SK-N-SH treated with all-trans-retinoic acid at 6 μM for 48 hours (cell line): ENCODE results near the gene ADM5.

Experiments used
- CSRNP3 ChIP-seq: fragments of 250-450 bp; sonication (Bioruptor Pico); IDR thresholded peaks from 2 replicates; pipeline ENCODE4 v1.5.1; 2021; ENCODE audit warnings: mild to moderate bottlenecking, moderate library complexity
- ESRRG ChIP-seq: fragments of 250-450 bp; sonication (Bioruptor Pico); IDR thresholded peaks from 2 replicates; pipeline ENCODE4 v1.6.1; 2021; ENCODE audit warnings: mild to moderate bottlenecking
- ISL1 ChIP-seq: fragments of 250-450 bp; sonication (Bioruptor Pico); IDR thresholded peaks from 2 replicates; pipeline ENCODE4 v2.1.2; 2022; ENCODE audit warnings: mild to moderate bottlenecking, moderate library complexity
- OSR1 ChIP-seq: fragments of 250-450 bp; sonication (Bioruptor Pico); IDR thresholded peaks from 2 replicates; pipeline ENCODE4 v1.8.0; 2022; ENCODE audit warnings: moderate library complexity, mild to moderate bottlenecking, inconsistent platforms
- TCF4 ChIP-seq: fragments of 250-450 bp; sonication (Bioruptor Pico); IDR thresholded peaks from 2 replicates; pipeline ENCODE4 v1.8.0; 2021; ENCODE audit warnings: mild to moderate bottlenecking, moderate library complexity, borderline replicate concordance
- TOX ChIP-seq: fragments of 250-450 bp; sonication (Bioruptor Pico); IDR thresholded peaks from 2 replicates; pipeline ENCODE4 v1.8.0; 2021; ENCODE audit warnings: mild to moderate bottlenecking, moderate library complexity, borderline replicate concordance

GRCh38 chr19:49699364-49699763 is 10.0 kb downstream of the ADM5 start:
- no peak for TF ChIP-seq OSR1 (CRISPR knock-in tag)
- no peak for TF ChIP-seq TOX
- no peak for TF ChIP-seq ISL1
- no peak for TF ChIP-seq CSRNP3 (CRISPR knock-in tag)
- TF ChIP-seq TCF4 (CRISPR knock-in tag), result no peak
- no peak for TF ChIP-seq ESRRG (CRISPR knock-in tag)
